ENCODE results near the gene CROCC2.

The CROCC2 gene

GRCh38 chr2:240906141-240906910 is at the start of gene CROCC2:
Gene CROCC2 (plus strand): TSS chr2:240906336. CDS start chr2:240906514, 178 bp downstream.
- no peak within 1 kb of the TSS for H3K4me3 ChIP-seq (ENCODE audit: low read depth, low read length)
- DNase-seq (ENCODE audit: low read depth) = no peak
- TF ChIP-seq, protein P1, sequence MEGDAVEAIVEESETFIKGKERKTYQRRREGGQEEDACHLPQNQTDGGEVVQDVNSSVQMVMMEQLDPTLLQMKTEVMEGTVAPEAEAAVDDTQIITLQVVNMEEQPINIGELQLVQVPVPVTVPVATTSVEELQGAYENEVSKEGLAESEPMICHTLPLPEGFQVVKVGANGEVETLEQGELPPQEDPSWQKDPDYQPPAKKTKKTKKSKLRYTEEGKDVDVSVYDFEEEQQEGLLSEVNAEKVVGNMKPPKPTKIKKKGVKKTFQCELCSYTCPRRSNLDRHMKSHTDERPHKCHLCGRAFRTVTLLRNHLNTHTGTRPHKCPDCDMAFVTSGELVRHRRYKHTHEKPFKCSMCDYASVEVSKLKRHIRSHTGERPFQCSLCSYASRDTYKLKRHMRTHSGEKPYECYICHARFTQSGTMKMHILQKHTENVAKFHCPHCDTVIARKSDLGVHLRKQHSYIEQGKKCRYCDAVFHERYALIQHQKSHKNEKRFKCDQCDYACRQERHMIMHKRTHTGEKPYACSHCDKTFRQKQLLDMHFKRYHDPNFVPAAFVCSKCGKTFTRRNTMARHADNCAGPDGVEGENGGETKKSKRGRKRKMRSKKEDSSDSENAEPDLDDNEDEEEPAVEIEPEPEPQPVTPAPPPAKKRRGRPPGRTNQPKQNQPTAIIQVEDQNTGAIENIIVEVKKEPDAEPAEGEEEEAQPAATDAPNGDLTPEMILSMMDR (IDR thresholded peaks at IDR 0.05; ENCODE audit: low read depth, low read length, missing control alignments) = no peak

DNA sequence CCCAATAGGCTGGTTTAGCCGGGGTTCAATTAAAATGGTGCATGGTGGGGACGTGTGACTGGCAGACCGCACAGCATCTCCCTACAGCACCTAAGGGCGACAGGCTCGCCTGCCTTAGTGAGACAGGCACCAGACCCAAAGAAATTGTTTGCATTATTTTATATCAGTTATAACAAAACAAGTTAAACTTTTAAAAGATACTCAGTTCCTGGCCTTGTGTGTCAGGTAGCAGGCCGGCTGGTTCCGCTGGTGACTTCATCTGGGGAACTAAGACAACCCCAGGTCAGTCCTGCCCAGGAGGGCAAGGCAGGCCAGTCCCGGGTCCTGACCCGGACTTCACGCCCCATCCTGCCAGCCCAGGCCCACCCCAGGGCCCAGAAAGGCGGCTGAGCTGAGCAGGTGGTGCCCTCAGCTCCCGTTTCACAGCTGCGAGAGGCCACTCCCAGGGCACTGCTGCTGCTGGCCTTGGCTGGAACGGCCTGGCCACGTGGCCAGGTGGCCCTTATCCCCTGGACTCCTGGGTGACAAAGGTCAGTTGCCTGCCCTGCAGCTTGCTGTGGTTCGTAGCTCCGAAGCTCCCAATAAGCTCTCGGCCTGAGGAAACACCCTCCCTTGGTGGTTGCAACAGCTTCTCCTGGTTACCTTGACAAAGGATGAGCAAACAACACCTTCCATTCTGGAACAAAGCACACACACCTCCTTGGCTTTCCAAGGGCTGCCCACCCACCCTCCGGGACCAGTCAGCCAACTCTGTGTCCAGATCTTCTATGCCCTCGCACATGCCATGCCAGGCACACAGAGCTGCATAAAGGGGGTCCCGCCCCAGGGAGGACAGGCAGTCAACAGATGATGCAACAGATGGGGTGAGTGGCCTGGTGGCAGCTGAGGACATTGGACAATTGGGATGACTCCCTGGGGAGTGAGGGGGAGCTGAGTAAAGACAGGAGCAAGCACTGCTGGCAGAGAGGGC is 48.8 kb upstream of the CROCC2 start:
- DNase-seq (ENCODE audit: low read depth) = no peak
- H3K4me3 ChIP-seq (ENCODE audit: low read depth, low read length) = no peak overlapping the region
- TF ChIP-seq, protein P1 (IDR thresholded peaks at IDR 0.05; ENCODE audit: low read depth, low read length, missing control alignments) = no peak

- no peak overlapping the region for H3K4me3 ChIP-seq (ENCODE audit: low read depth, low read length)
- no peak for DNase-seq (ENCODE audit: low read depth)
- TF ChIP-seq, protein P1 (IDR thresholded peaks at IDR 0.05; ENCODE audit: low read depth, low read length, missing control alignments) = no peak
Observed at GRCh38 chr2:240858321-240858720, 47.8 kb upstream of the CROCC2 start.

DNA sequence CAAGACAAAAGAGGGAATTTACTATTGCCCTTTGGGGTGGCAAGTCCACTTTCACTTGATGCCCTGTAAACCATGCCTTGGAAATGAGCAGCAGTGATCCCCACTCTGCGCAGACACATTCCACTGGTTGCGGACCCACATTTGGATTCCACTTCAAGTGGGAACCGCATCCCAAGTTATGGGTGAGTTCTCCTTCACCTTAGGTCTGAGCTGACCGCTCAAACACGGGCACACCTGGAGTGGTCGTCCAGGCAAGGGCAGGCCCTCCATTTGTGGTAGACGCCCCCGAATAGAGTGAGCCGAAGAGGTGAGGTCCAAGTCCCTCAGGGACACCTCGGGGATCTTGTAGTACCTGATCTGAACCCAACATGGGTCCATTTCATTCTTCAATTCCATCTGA is 47.3 kb upstream of the CROCC2 start:
- no peak overlapping the region for H3K4me3 ChIP-seq (ENCODE audit: low read depth, low read length)
- TF ChIP-seq, protein P1 (IDR thresholded peaks at IDR 0.05; ENCODE audit: low read depth, low read length, missing control alignments) = no peak
- no peak for DNase-seq (ENCODE audit: low read depth)

DNA sequence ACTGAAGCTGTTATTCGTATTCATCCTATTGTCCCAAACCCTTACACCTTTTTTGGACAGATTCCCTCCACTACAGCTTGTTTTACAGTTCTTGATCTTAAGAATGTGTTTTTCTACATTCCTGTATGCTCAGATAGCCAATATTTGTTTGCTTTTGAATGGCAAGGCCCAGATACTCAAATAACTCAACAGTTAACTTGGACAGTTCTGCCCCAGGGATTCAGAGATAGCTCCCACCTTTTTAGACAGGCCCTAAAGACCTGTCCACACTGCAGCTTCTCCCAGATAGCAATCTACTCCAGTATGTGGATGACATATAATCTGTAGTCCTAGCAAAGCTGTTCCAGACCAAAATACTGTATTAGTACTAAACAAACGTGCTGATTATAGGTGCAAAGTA is 44.6 kb upstream of the CROCC2 start:
- no peak for DNase-seq (ENCODE audit: low read depth)
- TF ChIP-seq, protein P1 (IDR thresholded peaks at IDR 0.05; ENCODE audit: low read depth, low read length, missing control alignments) = no peak
- H3K4me3 ChIP-seq (ENCODE audit: low read depth, low read length) = no peak overlapping the region

GRCh38 chr2:240864475-240864874 is 41.7 kb upstream of the CROCC2 start:
- DNase-seq (ENCODE audit: low read depth) = no peak
- no peak overlapping the region for H3K4me3 ChIP-seq (ENCODE audit: low read depth, low read length)
- TF ChIP-seq, protein P1 (IDR thresholded peaks at IDR 0.05; ENCODE audit: low read depth, low read length, missing control alignments) = no peak
